ENCODE measurements around the gene CHCHD3. TPM values are rescaled to one million over a fixed set of nuclear protein-coding genes. Genes with fewer than 3 reads are reported as not detected.

CHCHD3 gene
- total and polyA plus RNA-seq, 9 of the 15 experiments (the other 6 are each of a cell fraction or from before 2014, with no cell fraction given): 66.2 to 279 (median 204) TPM

GRCh38 chr7:132959891-132960290 is 122.0 kb downstream of the CHCHD3 start:
- ChIA-PET POLR2A (interaction anchor here (0.6 kb wide), 1 partner anchor 906 kb away, joined by 3 read pairs; no protein-coding TSS in a partner anchor), CTCF (ENCODE audit: low intra/inter-chr PET ratio) (no interaction called here)
- intact Hi-C loops (cut with micrococcal nuclease): no loop called here
- H4K20me1 ChIP-seq (replicated peaks; ENCODE audit: control insufficient read depth, insufficient read depth, low read length): 0 out of 2 replicates have a peak, but pooled peaks cover 10% of the 10 kb centered on the region
- no peaks in the 10 kb centered on the region for H3K9me3 ChIP-seq (replicated peaks; ENCODE audit: control insufficient read depth, insufficient read depth, low read depth, low read length)
- no peak overlapping the region for H3K4me3 ChIP-seq
- BruUV-seq (replicated peaks): no TSS peak
- in situ Hi-C loops (cut with MboI): no loop called here
- 88% methylated on average over 6 of the region's 6 CpGs for WGBS (ENCODE audit: insufficient coverage, low coverage, missing lambda C conversion rate)
- 0 out of 3 replicates have a peak, but pooled peaks cover 3% of the 10 kb centered on the region for H3K36me3 ChIP-seq (ENCODE audit: control insufficient read depth, insufficient read depth, low read length)
- no peak overlapping the region for H3K4me2 ChIP-seq (ENCODE audit: insufficient read depth, low read length)
- no peak for DNase-seq (ENCODE audit: extremely low read depth in 1 of 4, low spot score in 3 of 4)
- TF ChIP-seq NCOA2 (IDR thresholded peaks at IDR 0.05; ENCODE audit: partially characterized antibody in 2 of 2): no peak
- TF ChIP-seq, protein P1, sequence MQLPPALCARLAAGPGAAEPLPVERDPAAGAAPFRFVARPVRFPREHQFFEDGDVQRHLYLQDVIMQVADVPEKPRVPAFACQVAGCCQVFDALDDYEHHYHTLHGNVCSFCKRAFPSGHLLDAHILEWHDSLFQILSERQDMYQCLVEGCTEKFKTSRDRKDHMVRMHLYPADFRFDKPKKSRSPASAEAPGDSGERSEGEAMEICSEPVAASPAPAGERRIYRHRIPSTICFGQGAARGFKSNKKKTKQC (CRISPR knock-in tag; IDR thresholded peaks at IDR 0.05): no peak
- no peak for TF ChIP-seq CBX1 (IDR thresholded peaks at IDR 0.05; ENCODE audit: low read depth)
- no peak for TF ChIP-seq ZNF395 (CRISPR knock-in tag; IDR thresholded peaks at IDR 0.05)
- no peak for TF ChIP-seq GMEB1 (CRISPR knock-in tag; IDR thresholded peaks at IDR 0.05)
- no peak for TF ChIP-seq NELFE (IDR thresholded peaks at IDR 0.05; ENCODE audit: insufficient read depth, insufficient read length)
- TF ChIP-seq, protein P2, sequence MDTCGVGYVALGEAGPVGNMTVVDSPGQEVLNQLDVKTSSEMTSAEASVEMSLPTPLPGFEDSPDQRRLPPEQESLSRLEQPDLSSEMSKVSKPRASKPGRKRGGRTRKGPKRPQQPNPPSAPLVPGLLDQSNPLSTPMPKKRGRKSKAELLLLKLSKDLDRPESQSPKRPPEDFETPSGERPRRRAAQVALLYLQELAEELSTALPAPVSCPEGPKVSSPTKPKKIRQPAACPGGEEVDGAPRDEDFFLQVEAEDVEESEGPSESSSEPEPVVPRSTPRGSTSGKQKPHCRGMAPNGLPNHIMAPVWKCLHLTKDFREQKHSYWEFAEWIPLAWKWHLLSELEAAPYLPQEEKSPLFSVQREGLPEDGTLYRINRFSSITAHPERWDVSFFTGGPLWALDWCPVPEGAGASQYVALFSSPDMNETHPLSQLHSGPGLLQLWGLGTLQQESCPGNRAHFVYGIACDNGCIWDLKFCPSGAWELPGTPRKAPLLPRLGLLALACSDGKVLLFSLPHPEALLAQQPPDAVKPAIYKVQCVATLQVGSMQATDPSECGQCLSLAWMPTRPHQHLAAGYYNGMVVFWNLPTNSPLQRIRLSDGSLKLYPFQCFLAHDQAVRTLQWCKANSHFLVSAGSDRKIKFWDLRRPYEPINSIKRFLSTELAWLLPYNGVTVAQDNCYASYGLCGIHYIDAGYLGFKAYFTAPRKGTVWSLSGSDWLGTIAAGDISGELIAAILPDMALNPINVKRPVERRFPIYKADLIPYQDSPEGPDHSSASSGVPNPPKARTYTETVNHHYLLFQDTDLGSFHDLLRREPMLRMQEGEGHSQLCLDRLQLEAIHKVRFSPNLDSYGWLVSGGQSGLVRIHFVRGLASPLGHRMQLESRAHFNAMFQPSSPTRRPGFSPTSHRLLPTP (IDR thresholded peaks at IDR 0.05; ENCODE audit: borderline replicate concordance, extremely low read depth, insufficient read length): no peak
- TF ChIP-seq ZFPM2 (CRISPR knock-in tag; IDR thresholded peaks at IDR 0.05): no peak
- TF ChIP-seq, protein P3, sequence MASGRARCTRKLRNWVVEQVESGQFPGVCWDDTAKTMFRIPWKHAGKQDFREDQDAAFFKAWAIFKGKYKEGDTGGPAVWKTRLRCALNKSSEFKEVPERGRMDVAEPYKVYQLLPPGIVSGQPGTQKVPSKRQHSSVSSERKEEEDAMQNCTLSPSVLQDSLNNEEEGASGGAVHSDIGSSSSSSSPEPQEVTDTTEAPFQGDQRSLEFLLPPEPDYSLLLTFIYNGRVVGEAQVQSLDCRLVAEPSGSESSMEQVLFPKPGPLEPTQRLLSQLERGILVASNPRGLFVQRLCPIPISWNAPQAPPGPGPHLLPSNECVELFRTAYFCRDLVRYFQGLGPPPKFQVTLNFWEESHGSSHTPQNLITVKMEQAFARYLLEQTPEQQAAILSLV (tag; IDR thresholded peaks at IDR 0.05): no peak
- TF ChIP-seq SPI1 (IDR thresholded peaks at IDR 0.05; ENCODE audit: borderline replicate concordance, low read depth, low read length): no peak
- no peak for TF ChIP-seq PTBP1 (IDR thresholded peaks at IDR 0.05; ENCODE audit: low read depth, low read length)
- H3K9ac ChIP-seq (ENCODE audit: insufficient read depth in 1 of 2, low read depth in 2 of 2, low read length in 2 of 2): no peak overlapping the region
- peaks cover 32% of the 10 kb centered on the region for H3K79me2 ChIP-seq (ENCODE audit: control insufficient read depth, insufficient read depth, low read length)
- no peaks in the 10 kb centered on the region for H3K4me1 ChIP-seq (replicated peaks in 1 of 2; ENCODE audit: control insufficient read depth in 2 of 2, insufficient read depth in 2 of 2, low read length in 2 of 2)
- ATAC-seq: no peak
- no peaks in the 10 kb centered on the region for H3K9me1 ChIP-seq (ENCODE audit: control insufficient read depth, insufficient read depth, low read length)
- no peak overlapping the region for H2AFZ ChIP-seq (ENCODE audit: low read depth, low read length)
- no peak for FAIRE-seq
- no peak overlapping the region for H3K27ac ChIP-seq (ENCODE audit: extremely low read depth, low read depth, low read length)
- H3K27me3 ChIP-seq (ENCODE audit: control insufficient read depth in 2 of 2, insufficient read depth in 2 of 2, low read length in 2 of 2): no peaks in the 10 kb centered on the region

Data from K562 (cell line).